Measurements from ENCODE around the gene NPW. TPM values are rescaled to one million over a fixed set of nuclear protein-coding genes. Genes with fewer than 3 reads are reported as not detected.

Gene NPW
- total and polyA plus RNA-seq, 2 of the 8 experiments (the other 6 are each of a cell fraction or from before 2014, with no cell fraction given): 4.0 to 10.3 TPM

DNA sequence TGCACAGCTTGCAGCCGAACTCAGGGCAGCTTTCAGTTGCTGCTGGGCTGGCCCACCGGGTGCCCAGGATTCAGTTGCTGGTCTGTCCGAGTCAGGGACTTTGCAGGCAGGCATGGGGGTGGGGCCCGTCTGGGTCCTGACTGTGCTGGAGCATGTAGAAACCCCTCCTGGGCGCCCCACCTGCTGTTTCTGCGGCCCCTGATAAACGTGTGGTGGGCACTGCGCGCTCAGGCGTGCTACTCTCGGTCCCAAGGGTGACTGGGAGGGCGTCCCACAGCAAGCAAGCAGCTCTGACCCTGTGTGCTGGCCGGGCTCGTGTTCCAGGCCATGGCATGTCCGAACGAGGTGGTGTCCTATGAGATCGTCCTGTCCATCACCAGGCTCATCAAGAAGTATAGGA, 40.8 kb downstream of the NPW start:
- Histone ChIP-seq H3K9me3 (ENCODE audit: insufficient read depth in 2 of 2, low read depth in 1 of 2, low read length in 1 of 2) (no peaks in the 10 kb centered on the region), H3K14ac (ENCODE audit: insufficient read length) (no peak overlapping the region), H3K4me2 (ENCODE audit: insufficient read depth in 1 of 2, low read depth in 2 of 2, low read length in 2 of 2) (no peak overlapping the region), H3K27ac (ENCODE audit: low read depth, low read length) (no peak overlapping the region), H2BK12ac (ENCODE audit: low read depth, low read length) (no peak overlapping the region), H3K4me3 (ENCODE audit: extremely low read depth in 1 of 4, insufficient read depth in 2 of 4, low read depth in 3 of 4, low read length in 4 of 4) (no peak overlapping the region), H3K4ac (replicated peaks; ENCODE audit: insufficient read length, low read depth, low read length) (no peak overlapping the region), H4K91ac (replicated peaks; ENCODE audit: insufficient read length, low read length) (no peak overlapping the region), H2AFZ (ENCODE audit: low read length) (no peak overlapping the region), H4K20me1 (replicated peaks in 1 of 2; ENCODE audit: control insufficient read depth in 1 of 2, insufficient read depth in 2 of 2, low read length in 2 of 2) (peaks cover 0 to 13% of the 10 kb centered on the region in 2 experiments), H3K23ac (ENCODE audit: insufficient read length) (no peak overlapping the region), H3K79me1 (ENCODE audit: low read depth, low read length) (no peaks in the 10 kb centered on the region), H4K5ac (ENCODE audit: insufficient read length, low read depth, low read length) (no peak overlapping the region), H2BK5ac (ENCODE audit: low read depth, low read length) (no peak overlapping the region; the same call in 1 of the 2 replicates), H3K23me2 (ENCODE audit: low read depth, low read length) (no peaks in the 10 kb centered on the region), H4K8ac (ENCODE audit: extremely low read depth, insufficient read depth, low read length) (peak overlapping the region; percentile 25; the same call in 1 of the 2 replicates), H2AK5ac (ENCODE audit: low read depth, low read length) (no peak overlapping the region), H3K36me3 (ENCODE audit: control insufficient read depth in 2 of 4, insufficient read depth in 4 of 4, low read length in 3 of 4) (peaks cover 0 to 7% (median 2%) of the 10 kb centered on the region in 4 experiments; a peak in 3 of 8 replicates), H3K27me3 (replicated peaks in 1 of 4; ENCODE audit: control insufficient read depth in 3 of 4, extremely low read depth in 1 of 4, insufficient read depth in 3 of 4, low read length in 3 of 4) (no peaks in the 10 kb centered on the region), H2BK20ac (ENCODE audit: low read length) (no peak overlapping the region), H3K56ac (replicated peaks; ENCODE audit: insufficient read length, low read depth, low read length) (no peak overlapping the region), H3K79me2 (ENCODE audit: control insufficient read depth in 1 of 2, insufficient read depth in 2 of 2, low read length in 2 of 2) (no peaks in the 10 kb centered on the region), H2BK120ac (replicated peaks; ENCODE audit: low read depth, low read length) (no peak overlapping the region), H2BK15ac (ENCODE audit: low read length) (no peak overlapping the region), H3K9ac (replicated peaks in 1 of 4; ENCODE audit: extremely low read depth in 1 of 4, low read depth in 3 of 4, low read length in 3 of 4) (no peak overlapping the region), H3K18ac (ENCODE audit: extremely low read depth, low read length) (no peak overlapping the region), H3K4me1 (replicated peaks in 1 of 4; ENCODE audit: control insufficient read depth in 3 of 4, insufficient read depth in 4 of 4, low read length in 3 of 4) (no peaks in the 10 kb centered on the region)
- ChIA-PET POLR2A (ENCODE audit: partially characterized antibody) (interaction anchor here (0.9 to 1.7 kb wide), 5 partner anchors 10 to 151 kb away, joined by 3 to 6 read pairs (median 5); partner anchors contain the start of genes BRICD5, NTHL1 and TSC2), CTCF (ENCODE audit: partially characterized antibody) (interaction anchor here (0.7 to 2.2 kb wide), 4 partner anchors 13 to 96 kb away, joined by 3 to 6 read pairs (median 4); partner anchors contain the start of gene RPS2)
- DNase-seq (ENCODE audit: low read depth in 1 of 2, low spot score in 2 of 2) (no peak), FAIRE-seq (no peak)
- 90% methylated on average over 13 of the region's 17 CpGs; no CpG with 5 or more reads in 1 of the 2 experiments for WGBS, 2 experiments (ENCODE audit: extremely low coverage in 1 of 2, insufficient coverage in 1 of 2, insufficient read length in 1 of 2, insufficient replicate concordance in 2 of 2, low coverage in 1 of 2, low lambda C conversion rate in 2 of 2, missing lambda C conversion rate in 1 of 2)
- no peak for TF ChIP-seq POLR2A (IDR thresholded peaks at IDR 0.05; ENCODE audit: control extremely low read depth in 1 of 2, low read depth in 2 of 2, low read length in 2 of 2)
- no peak for TF ChIP-seq TBP (IDR thresholded peaks at IDR 0.05; ENCODE audit: low read depth, low read length)
- no peak for TF ChIP-seq RXRA (IDR thresholded peaks at IDR 0.05; ENCODE audit: insufficient read depth, low read depth, low read length)
- TF ChIP-seq EGR1 (IDR thresholded peaks at IDR 0.05; ENCODE audit: borderline replicate concordance, low read depth, low read length): no peak
- TF ChIP-seq TCF12 (IDR thresholded peaks at IDR 0.05; ENCODE audit: low read depth, low read length): no peak
- TF ChIP-seq SP4 (IDR thresholded peaks at IDR 0.05; ENCODE audit: low read length): no peak
- TF ChIP-seq, protein P1, sequence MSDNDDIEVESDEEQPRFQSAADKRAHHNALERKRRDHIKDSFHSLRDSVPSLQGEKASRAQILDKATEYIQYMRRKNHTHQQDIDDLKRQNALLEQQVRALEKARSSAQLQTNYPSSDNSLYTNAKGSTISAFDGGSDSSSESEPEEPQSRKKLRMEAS (IDR thresholded peaks at IDR 0.05): no peak
